ENCODE results near the gene TMEM18. TPM values are rescaled to one million over a fixed set of nuclear protein-coding genes. Genes with fewer than 3 reads are reported as not detected.

The TMEM18 gene
- total and polyA plus RNA-seq, 9 of the 15 experiments (the other 6 are each of a cell fraction or from before 2014, with no cell fraction given): 12.8 to 55.9 (median 21.8) TPM

- H3K9me3 ChIP-seq (replicated peaks; ENCODE audit: control insufficient read depth, insufficient read depth, low read depth, low read length): no peaks in the 10 kb centered on the region
- H4K20me1 ChIP-seq (replicated peaks; ENCODE audit: control insufficient read depth, insufficient read depth, low read length): no peaks in the 10 kb centered on the region
- no peaks in the 10 kb centered on the region for H3K36me3 ChIP-seq (ENCODE audit: control insufficient read depth, insufficient read depth, low read length)
- FAIRE-seq: no peak
- no peak overlapping the region for H2AFZ ChIP-seq (ENCODE audit: low read depth, low read length)
- no peaks in the 10 kb centered on the region for H3K9me1 ChIP-seq (ENCODE audit: control insufficient read depth, insufficient read depth, low read length)
- peaks cover 9 to 39% of the 10 kb centered on the region in 2 experiments; a peak in 4 of 5 replicates for H3K27me3 ChIP-seq (ENCODE audit: control insufficient read depth in 2 of 2, insufficient read depth in 2 of 2, low read length in 2 of 2)
- 9% methylated on average over 13 of the region's 13 CpGs for WGBS (ENCODE audit: insufficient coverage, low coverage, missing lambda C conversion rate)
- H3K79me2 ChIP-seq (ENCODE audit: control insufficient read depth, insufficient read depth, low read length): no peaks in the 10 kb centered on the region
- no peak overlapping the region for H3K9ac ChIP-seq (ENCODE audit: insufficient read depth in 1 of 2, low read depth in 2 of 2, low read length in 2 of 2)
- no peak for TF ChIP-seq KLF1 (tag; IDR thresholded peaks at IDR 0.05)
- no peak for DNase-seq (ENCODE audit: extremely low read depth in 1 of 4, low spot score in 3 of 4)
- no peaks in the 10 kb centered on the region for H3K4me1 ChIP-seq (replicated peaks in 1 of 2; ENCODE audit: control insufficient read depth in 2 of 2, insufficient read depth in 2 of 2, low read length in 2 of 2)
- ChIA-PET CTCF (ENCODE audit: low intra/inter-chr PET ratio) (no interaction called here), POLR2A (no interaction called here)
- no peak overlapping the region for H3K4me3 ChIP-seq
- in situ Hi-C loops (cut with MboI) (no loop called here), intact Hi-C loops (cut with micrococcal nuclease) (no loop called here)
- no TSS peak for BruUV-seq (replicated peaks)
- no peak overlapping the region for H3K27ac ChIP-seq (ENCODE audit: extremely low read depth, low read depth, low read length)
- ATAC-seq: no peak
- no peak overlapping the region for H3K4me2 ChIP-seq (ENCODE audit: insufficient read depth, low read length)
Measured at GRCh38 chr2:627926-628560, 49.2 kb downstream of the TMEM18 start.

DNA sequence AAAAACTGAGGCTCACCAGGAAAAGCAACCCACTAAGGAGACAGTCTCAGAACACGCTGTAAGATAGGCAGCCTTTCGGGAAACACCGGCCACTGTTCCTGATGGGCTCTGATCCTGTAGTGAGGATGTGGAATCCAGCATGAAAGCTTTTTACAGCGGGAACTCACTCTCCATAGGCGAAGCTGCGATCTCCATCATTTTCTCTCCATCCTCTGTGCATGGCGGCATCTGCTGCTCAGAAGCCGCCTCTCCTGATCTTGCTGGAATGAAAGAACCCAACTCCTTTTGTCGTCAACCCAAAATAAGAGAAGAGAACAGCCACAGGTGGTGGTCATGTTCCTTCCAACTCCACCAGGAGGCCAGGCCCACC, 49.9 kb downstream of the TMEM18 start:
- Histone ChIP-seq H3K4me3 (no peak overlapping the region), H3K9ac (ENCODE audit: insufficient read depth in 1 of 2, low read depth in 2 of 2, low read length in 2 of 2) (no peak overlapping the region), H3K79me2 (ENCODE audit: control insufficient read depth, insufficient read depth, low read length) (no peaks in the 10 kb centered on the region), H2AFZ (ENCODE audit: low read depth, low read length) (no peak overlapping the region), H3K27me3 (ENCODE audit: control insufficient read depth in 2 of 2, insufficient read depth in 2 of 2, low read length in 2 of 2) (peaks cover 11 to 41% of the 10 kb centered on the region in 2 experiments; a peak in 4 of 5 replicates), H3K9me3 (replicated peaks; ENCODE audit: control insufficient read depth, insufficient read depth, low read depth, low read length) (no peaks in the 10 kb centered on the region), H3K4me2 (ENCODE audit: insufficient read depth, low read length) (no peak overlapping the region), H3K27ac (ENCODE audit: extremely low read depth, low read depth, low read length) (no peak overlapping the region), H3K36me3 (ENCODE audit: control insufficient read depth, insufficient read depth, low read length) (no peaks in the 10 kb centered on the region), H4K20me1 (replicated peaks; ENCODE audit: control insufficient read depth, insufficient read depth, low read length) (no peaks in the 10 kb centered on the region), H3K9me1 (ENCODE audit: control insufficient read depth, insufficient read depth, low read length) (no peaks in the 10 kb centered on the region), H3K4me1 (replicated peaks in 1 of 2; ENCODE audit: control insufficient read depth in 2 of 2, insufficient read depth in 2 of 2, low read length in 2 of 2) (no peaks in the 10 kb centered on the region)
- CTCF ChIA-PET (ENCODE audit: low intra/inter-chr PET ratio): no interaction called here
- intact Hi-C loops (cut with micrococcal nuclease): no loop called here
- 4% methylated on average over 9 of the region's 9 CpGs for WGBS (ENCODE audit: insufficient coverage, low coverage, missing lambda C conversion rate)
- ATAC-seq (no peak), DNase-seq (ENCODE audit: extremely low read depth in 1 of 4, low spot score in 3 of 4) (no peak), FAIRE-seq (no peak)
- in situ Hi-C loops (cut with MboI): no loop called here
- POLR2A ChIA-PET: no interaction called here
- no TSS peak for BruUV-seq (replicated peaks)
- no peak for TF ChIP-seq BRF1 (IDR thresholded peaks at IDR 0.05; ENCODE audit: borderline replicate concordance, extremely low read depth, insufficient read length)
- no peak for TF ChIP-seq MGA (IDR thresholded peaks at IDR 0.05)
- no peak for TF ChIP-seq HOXB6 (CRISPR knock-in tag; IDR thresholded peaks at IDR 0.05; ENCODE audit: borderline replicate concordance)

Data from K562 (cell line).